ENCODE results near the gene UPF3A.

Gene UPF3A

GRCh38 chr13:114283576-114283975 lies 2.2 kb downstream of the UPF3A start:
- H3K27ac ChIP-seq (ENCODE audit: low read depth, low read length): no peak overlapping the region
- H3K4me1 ChIP-seq (ENCODE audit: control insufficient read depth, insufficient read depth, low read length): peaks cover 3% of the 10 kb centered on the region; the same call in 1 of the 2 replicates
- no peak overlapping the region for H3K9ac ChIP-seq (ENCODE audit: low read depth, low read length)
- H3K27me3 ChIP-seq (ENCODE audit: control insufficient read depth, insufficient read depth, low read length): no peaks in the 10 kb centered on the region
- peaks cover 62% of the 10 kb centered on the region for H3K36me3 ChIP-seq (ENCODE audit: control insufficient read depth, insufficient read depth, low read length)
- no peaks in the 10 kb centered on the region for H3K9me3 ChIP-seq (ENCODE audit: control insufficient read depth, insufficient read depth, low read length)
- no peak overlapping the region for H3K4me3 ChIP-seq (ENCODE audit: low read depth, low read length)

GRCh38 chr13:114284680-114285079 lies 3.3 kb downstream of the UPF3A start:
- no peak overlapping the region for H3K27ac ChIP-seq (ENCODE audit: low read depth, low read length)
- peaks cover 63% of the 10 kb centered on the region for H3K36me3 ChIP-seq (ENCODE audit: control insufficient read depth, insufficient read depth, low read length)
- no peaks in the 10 kb centered on the region for H3K9me3 ChIP-seq (ENCODE audit: control insufficient read depth, insufficient read depth, low read length)
- peaks cover 3% of the 10 kb centered on the region; the same call in 1 of the 2 replicates for H3K4me1 ChIP-seq (ENCODE audit: control insufficient read depth, insufficient read depth, low read length)
- no peaks in the 10 kb centered on the region for H3K27me3 ChIP-seq (ENCODE audit: control insufficient read depth, insufficient read depth, low read length)
- H3K9ac ChIP-seq (ENCODE audit: low read depth, low read length): no peak overlapping the region
- H3K4me3 ChIP-seq (ENCODE audit: low read depth, low read length): no peak overlapping the region

- no peak overlapping the region for H3K4me3 ChIP-seq (ENCODE audit: low read depth, low read length)
- no peaks in the 10 kb centered on the region for H3K9me3 ChIP-seq (ENCODE audit: control insufficient read depth, insufficient read depth, low read length)
- no peak overlapping the region for H3K27ac ChIP-seq (ENCODE audit: low read depth, low read length)
- H3K36me3 ChIP-seq (ENCODE audit: control insufficient read depth, insufficient read depth, low read length): peaks cover 69% of the 10 kb centered on the region
- no peaks in the 10 kb centered on the region for H3K27me3 ChIP-seq (ENCODE audit: control insufficient read depth, insufficient read depth, low read length)
- H3K4me1 ChIP-seq (ENCODE audit: control insufficient read depth, insufficient read depth, low read length): peaks cover 3% of the 10 kb centered on the region; the same call in 1 of the 2 replicates
- H3K9ac ChIP-seq (ENCODE audit: low read depth, low read length): no peak overlapping the region
Observed at GRCh38 chr13:114285166-114285808, 3.9 kb downstream of the UPF3A start.

GRCh38 chr13:114286808-114287207 lies 5.4 kb downstream of the UPF3A start:
- no peaks in the 10 kb centered on the region for H3K9me3 ChIP-seq (ENCODE audit: control insufficient read depth, insufficient read depth, low read length)
- H3K4me3 ChIP-seq (ENCODE audit: low read depth, low read length): no peak overlapping the region
- H3K9ac ChIP-seq (ENCODE audit: low read depth, low read length): no peak overlapping the region
- H3K27me3 ChIP-seq (ENCODE audit: control insufficient read depth, insufficient read depth, low read length): no peaks in the 10 kb centered on the region
- peaks cover 83% of the 10 kb centered on the region for H3K36me3 ChIP-seq (ENCODE audit: control insufficient read depth, insufficient read depth, low read length)
- no peaks in the 10 kb centered on the region for H3K4me1 ChIP-seq (ENCODE audit: control insufficient read depth, insufficient read depth, low read length)
- H3K27ac ChIP-seq (ENCODE audit: low read depth, low read length): no peak overlapping the region

- Histone ChIP-seq H3K4me3 (ENCODE audit: low read depth, low read length) (no peak overlapping the region), H3K4me1 (ENCODE audit: control insufficient read depth, insufficient read depth, low read length) (no peaks in the 10 kb centered on the region), H3K27ac (ENCODE audit: low read depth, low read length) (no peak overlapping the region), H3K36me3 (ENCODE audit: control insufficient read depth, insufficient read depth, low read length) (peaks cover 95% of the 10 kb centered on the region), H3K9me3 (ENCODE audit: control insufficient read depth, insufficient read depth, low read length) (no peaks in the 10 kb centered on the region), H3K9ac (ENCODE audit: low read depth, low read length) (no peak overlapping the region), H3K27me3 (ENCODE audit: control insufficient read depth, insufficient read depth, low read length) (no peaks in the 10 kb centered on the region)
Observed at GRCh38 chr13:114288157-114288591, 6.8 kb downstream of the UPF3A start.

GRCh38 chr13:114296448-114296847 lies 15.0 kb downstream of the UPF3A start:
- Histone ChIP-seq H3K4me3 (ENCODE audit: low read depth, low read length) (no peak overlapping the region), H3K9ac (ENCODE audit: low read depth, low read length) (no peak overlapping the region), H3K27me3 (ENCODE audit: control insufficient read depth, insufficient read depth, low read length) (no peaks in the 10 kb centered on the region), H3K4me1 (ENCODE audit: control insufficient read depth, insufficient read depth, low read length) (no peaks in the 10 kb centered on the region), H3K27ac (ENCODE audit: low read depth, low read length) (no peak overlapping the region), H3K9me3 (ENCODE audit: control insufficient read depth, insufficient read depth, low read length) (no peaks in the 10 kb centered on the region), H3K36me3 (ENCODE audit: control insufficient read depth, insufficient read depth, low read length) (peaks cover 78% of the 10 kb centered on the region)

- Histone ChIP-seq H3K27me3 (ENCODE audit: control insufficient read depth, insufficient read depth, low read length) (no peaks in the 10 kb centered on the region), H3K9me3 (ENCODE audit: control insufficient read depth, insufficient read depth, low read length) (no peaks in the 10 kb centered on the region), H3K36me3 (ENCODE audit: control insufficient read depth, insufficient read depth, low read length) (peaks cover 78% of the 10 kb centered on the region), H3K27ac (ENCODE audit: low read depth, low read length) (no peak overlapping the region), H3K4me3 (ENCODE audit: low read depth, low read length) (no peak overlapping the region), H3K4me1 (ENCODE audit: control insufficient read depth, insufficient read depth, low read length) (no peaks in the 10 kb centered on the region), H3K9ac (ENCODE audit: low read depth, low read length) (no peak overlapping the region)
Observed at GRCh38 chr13:114296902-114297301, 15.5 kb downstream of the UPF3A start.

- no peak overlapping the region for H3K27ac ChIP-seq (ENCODE audit: low read depth, low read length)
- no peak overlapping the region for H3K9ac ChIP-seq (ENCODE audit: low read depth, low read length)
- peaks cover 77% of the 10 kb centered on the region for H3K36me3 ChIP-seq (ENCODE audit: control insufficient read depth, insufficient read depth, low read length)
- no peaks in the 10 kb centered on the region for H3K27me3 ChIP-seq (ENCODE audit: control insufficient read depth, insufficient read depth, low read length)
- no peaks in the 10 kb centered on the region for H3K9me3 ChIP-seq (ENCODE audit: control insufficient read depth, insufficient read depth, low read length)
- no peak overlapping the region for H3K4me3 ChIP-seq (ENCODE audit: low read depth, low read length)
- no peaks in the 10 kb centered on the region for H3K4me1 ChIP-seq (ENCODE audit: control insufficient read depth, insufficient read depth, low read length)
Observed at GRCh38 chr13:114298866-114299265, 17.5 kb downstream of the UPF3A start.

- Histone ChIP-seq H3K4me1 (ENCODE audit: control insufficient read depth, insufficient read depth, low read length) (no peaks in the 10 kb centered on the region), H3K9me3 (ENCODE audit: control insufficient read depth, insufficient read depth, low read length) (no peaks in the 10 kb centered on the region), H3K36me3 (ENCODE audit: control insufficient read depth, insufficient read depth, low read length) (peaks cover 84% of the 10 kb centered on the region), H3K27me3 (ENCODE audit: control insufficient read depth, insufficient read depth, low read length) (no peaks in the 10 kb centered on the region), H3K27ac (ENCODE audit: low read depth, low read length) (no peak overlapping the region), H3K9ac (ENCODE audit: low read depth, low read length) (no peak overlapping the region), H3K4me3 (ENCODE audit: low read depth, low read length) (no peak overlapping the region)
Observed at GRCh38 chr13:114299604-114300305, 18.4 kb downstream of the UPF3A start.

GRCh38 chr13:114303700-114304327 lies 22.4 kb downstream of the UPF3A start:
- Histone ChIP-seq H3K4me3 (ENCODE audit: low read depth, low read length) (no peak overlapping the region), H3K36me3 (ENCODE audit: control insufficient read depth, insufficient read depth, low read length) (peaks cover 72% of the 10 kb centered on the region), H3K27me3 (ENCODE audit: control insufficient read depth, insufficient read depth, low read length) (no peaks in the 10 kb centered on the region), H3K9ac (ENCODE audit: low read depth, low read length) (no peak overlapping the region), H3K27ac (ENCODE audit: low read depth, low read length) (no peak overlapping the region), H3K4me1 (ENCODE audit: control insufficient read depth, insufficient read depth, low read length) (no peaks in the 10 kb centered on the region), H3K9me3 (ENCODE audit: control insufficient read depth, insufficient read depth, low read length) (no peaks in the 10 kb centered on the region)

Measured in HUES48 (cell line).